Astrocyte (in vitro differentiated cells and primary cell): ENCODE data around the gene DLGAP1.

ENCODE experiments used
- CTCF ChIP-seq: IDR thresholded peaks from 2 replicates; pipeline ENCODE4 v1.5.1; 2011; ENCODE audit warnings: low read depth, mild to moderate bottlenecking, inconsistent platforms, low read length, moderate library complexity; ENCODE audit not compliant: insufficient read depth
- EZH2 ChIP-seq: IDR thresholded peaks from 2 replicates; pipeline ENCODE4 v1.6.1; 2012; ENCODE audit warnings: mild to moderate bottlenecking, low read length, inconsistent platforms; ENCODE audit not compliant: insufficient read depth

GRCh38 chr18:4360221-4360715 is 94.8 kb downstream of the DLGAP1 start:
- TF ChIP-seq CTCF (no peak), EZH2 (no peak)
